HG02981 (cell line): ENCODE data around the gene OTOP2.

Experiments used
- ATAC-seq: cut with Tn5 transposase; IDR thresholded peaks from one replicate; pipeline ENCODE4 v1.9.1; 2021; ENCODE audit warnings: mild to moderate bottlenecking, moderate library complexity; ENCODE audit not compliant: unreplicated experiment

Gene OTOP2, protein sequence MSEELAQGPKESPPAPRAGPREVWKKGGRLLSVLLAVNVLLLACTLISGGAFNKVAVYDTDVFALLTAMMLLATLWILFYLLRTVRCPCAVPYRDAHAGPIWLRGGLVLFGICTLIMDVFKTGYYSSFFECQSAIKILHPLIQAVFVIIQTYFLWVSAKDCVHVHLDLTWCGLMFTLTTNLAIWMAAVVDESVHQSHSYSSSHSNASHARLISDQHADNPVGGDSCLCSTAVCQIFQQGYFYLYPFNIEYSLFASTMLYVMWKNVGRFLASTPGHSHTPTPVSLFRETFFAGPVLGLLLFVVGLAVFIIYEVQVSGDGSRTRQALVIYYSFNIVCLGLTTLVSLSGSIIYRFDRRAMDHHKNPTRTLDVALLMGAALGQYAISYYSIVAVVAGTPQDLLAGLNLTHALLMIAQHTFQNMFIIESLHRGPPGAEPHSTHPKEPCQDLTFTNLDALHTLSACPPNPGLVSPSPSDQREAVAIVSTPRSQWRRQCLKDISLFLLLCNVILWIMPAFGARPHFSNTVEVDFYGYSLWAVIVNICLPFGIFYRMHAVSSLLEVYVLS

GRCh38 chr17:74924250-74924948 is at the start of gene OTOP2:
OTOP2 (plus strand) TSS chr17:74924273; CDS start chr17:74924633, 360 bp downstream.
- no peak for ATAC-seq

GRCh38 chr17:74874615-74875037 is 49.4 kb upstream of the OTOP2 start:
- no peak for ATAC-seq

DNA sequence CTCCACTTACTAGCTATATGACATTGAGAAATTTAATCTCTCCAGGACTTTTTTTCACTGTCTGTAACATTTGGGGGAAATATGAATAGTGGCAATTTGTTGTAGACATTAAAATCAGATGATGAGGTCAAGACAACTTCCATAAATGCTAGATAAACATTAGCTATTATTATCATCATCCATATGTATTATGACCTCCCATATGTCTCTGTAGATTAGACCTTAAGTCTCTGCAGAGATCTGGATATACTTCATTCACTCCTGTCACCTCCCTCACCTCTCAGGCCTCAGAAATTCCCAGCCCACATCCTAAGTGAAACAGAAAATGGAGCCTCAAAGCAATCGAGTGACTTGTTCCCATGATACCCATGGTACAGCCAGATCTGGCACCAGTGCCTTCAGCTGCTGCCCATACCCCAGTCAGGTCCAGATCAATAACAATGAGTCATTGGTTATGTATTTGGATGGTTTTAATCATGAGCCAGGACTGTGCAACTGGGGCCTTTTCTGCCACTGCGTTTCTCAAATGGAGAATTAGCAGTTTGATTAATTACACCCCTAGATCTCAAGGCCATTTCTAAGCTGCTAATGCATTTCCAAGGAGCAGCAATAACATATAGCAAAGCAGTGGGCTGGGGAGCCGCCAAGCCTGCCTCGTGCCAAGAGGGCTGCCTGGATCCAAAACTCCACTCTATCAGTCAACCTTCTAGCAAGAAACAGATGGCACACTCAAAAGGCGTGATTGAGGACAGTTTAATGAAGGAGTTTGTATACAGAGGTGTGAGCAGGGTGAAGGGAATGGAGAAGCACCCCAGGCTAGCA is 48.7 kb upstream of the OTOP2 start:
- ATAC-seq = no peak

GRCh38 chr17:74875977-74876593 is 48.0 kb upstream of the OTOP2 start:
- ATAC-seq = no peak

- ATAC-seq = no peak
Measured at GRCh38 chr17:74877592-74878548, 46.2 kb upstream of the OTOP2 start.

DNA sequence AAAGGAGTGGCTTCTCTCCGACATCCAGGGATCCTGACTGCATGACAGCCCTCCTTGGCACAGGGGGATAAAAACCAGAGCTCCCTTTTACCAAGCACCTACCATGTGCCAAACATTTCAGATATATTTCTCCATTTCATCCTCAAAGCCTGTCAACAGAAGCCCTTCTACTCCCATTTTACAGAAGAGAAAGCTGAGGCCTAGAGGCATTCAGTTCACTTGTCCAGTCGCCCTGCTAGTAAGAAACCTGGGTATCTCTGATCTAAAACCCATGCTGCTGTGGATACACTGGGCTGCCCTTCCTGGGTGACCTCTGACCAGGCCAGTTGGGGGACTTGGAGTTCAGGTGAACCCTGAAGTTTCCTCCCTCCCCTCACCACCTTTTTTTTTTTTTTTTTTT is 45.4 kb upstream of the OTOP2 start:
- no peak for ATAC-seq

DNA sequence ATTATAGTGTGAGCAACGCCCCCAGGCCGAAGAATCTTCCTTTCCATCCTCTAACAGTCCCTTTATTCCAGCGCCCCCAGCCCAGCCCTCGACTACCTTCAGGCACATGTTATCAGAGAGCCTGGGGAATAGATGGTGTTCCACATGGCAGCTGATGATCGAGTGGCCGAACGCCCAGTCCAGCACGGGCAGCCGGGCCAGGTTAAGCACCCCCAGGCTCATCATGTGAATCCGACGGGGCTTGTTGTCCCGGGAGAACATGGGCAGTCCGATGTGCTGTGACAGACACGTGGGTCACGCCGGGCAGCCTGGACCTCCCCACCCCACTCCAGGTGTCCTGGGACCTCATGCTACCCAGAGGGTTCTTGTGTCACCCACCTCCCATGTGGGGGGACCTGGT is 44.8 kb upstream of the OTOP2 start:
- ATAC-seq = no peak

DNA sequence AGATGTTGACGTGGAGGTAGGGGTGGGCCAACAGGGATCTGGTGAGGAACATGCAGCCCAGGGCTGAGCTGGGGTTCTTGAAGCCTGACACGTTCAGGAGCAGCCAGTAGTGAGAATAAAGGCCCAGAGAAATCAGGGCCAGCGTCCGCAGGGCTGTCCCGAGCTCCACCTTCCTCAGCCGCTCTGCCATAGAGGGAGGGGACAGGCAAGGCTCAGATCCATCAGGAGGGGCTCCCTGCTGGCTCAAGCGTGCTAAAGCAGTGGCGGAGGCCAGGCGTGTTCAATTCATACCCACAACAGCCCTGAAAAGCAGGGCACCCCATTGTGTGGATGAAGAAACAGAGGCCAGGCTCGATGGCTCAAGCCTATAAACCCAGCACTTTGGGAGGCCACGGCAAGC is 43.0 kb upstream of the OTOP2 start:
- ATAC-seq = no peak

DNA sequence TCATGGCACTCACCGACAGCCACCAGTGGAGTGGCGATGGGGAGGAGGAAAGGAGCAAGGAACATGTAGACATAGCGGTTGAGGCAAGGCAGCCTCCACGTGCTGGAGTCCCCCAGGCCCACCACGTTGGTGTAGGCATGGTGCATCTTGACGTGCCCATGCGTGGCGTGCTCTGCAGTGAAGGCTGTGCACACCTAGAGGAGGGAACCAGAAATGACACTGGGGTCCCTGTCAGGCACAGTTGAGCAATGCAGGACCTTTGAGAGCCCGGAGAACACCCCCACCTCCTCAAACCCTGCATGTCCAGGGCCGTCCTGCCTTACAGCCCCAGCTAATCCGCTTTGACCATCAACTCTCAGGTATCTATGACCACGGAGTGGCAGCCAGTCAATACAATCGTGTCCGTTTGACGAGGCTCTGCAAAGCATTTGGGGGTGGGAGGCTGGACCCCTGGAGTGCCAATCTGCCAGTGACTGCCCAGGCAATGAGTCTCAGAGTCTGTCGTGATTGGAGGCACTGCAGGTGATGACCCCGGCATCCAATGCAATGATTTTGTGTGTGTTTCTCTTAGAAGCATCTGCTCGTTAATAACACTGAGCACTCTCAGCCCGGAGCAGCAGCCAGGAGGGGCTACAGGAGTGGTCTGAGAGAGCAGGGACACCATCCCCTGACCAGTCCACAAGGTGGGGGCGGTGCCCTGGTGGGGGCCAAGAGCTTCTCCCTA is 41.4 kb upstream of the OTOP2 start:
- ATAC-seq = no peak

- ATAC-seq = no peak
Measured at GRCh38 chr17:74883241-74883745, 40.8 kb upstream of the OTOP2 start.

DNA sequence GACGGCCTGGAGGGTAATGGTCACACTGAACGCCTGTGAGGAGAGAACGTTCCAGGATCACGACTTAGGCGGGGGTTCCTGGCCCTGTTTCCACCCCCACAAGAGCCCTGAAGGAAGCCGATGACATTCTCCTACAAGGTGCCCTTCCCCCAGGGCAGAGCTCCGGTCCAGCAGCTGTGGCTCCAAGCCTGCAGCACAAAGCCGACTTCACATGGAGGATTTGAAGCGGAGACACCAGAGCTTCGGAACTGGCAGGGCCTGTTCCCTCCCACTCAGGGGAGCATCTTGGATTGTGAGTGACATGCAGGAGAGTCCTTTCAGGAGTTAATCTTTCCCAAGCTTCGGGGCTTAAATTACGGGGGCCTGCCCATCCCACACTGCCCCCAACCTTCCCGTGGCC is 35.6 kb upstream of the OTOP2 start:
- ATAC-seq = no peak

DNA sequence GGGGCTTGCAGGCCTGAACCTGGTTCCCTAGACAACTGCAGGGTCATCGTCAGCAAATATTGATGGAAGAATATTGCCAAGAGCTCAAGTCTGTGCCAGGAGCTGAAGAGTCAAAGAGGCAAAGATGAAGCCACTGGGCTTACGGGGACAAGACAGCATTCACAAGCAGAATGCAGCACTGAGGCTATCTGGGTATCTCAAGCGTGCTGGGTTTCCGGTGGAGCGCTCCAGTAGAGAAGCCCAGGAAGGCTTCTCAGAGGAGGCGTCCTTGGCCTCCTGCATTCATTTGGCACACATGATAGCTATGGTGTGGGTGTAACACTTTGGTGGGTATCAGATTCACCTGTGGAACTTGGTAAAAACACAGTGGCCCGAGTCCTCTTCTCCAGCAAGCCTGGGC is 33.5 kb upstream of the OTOP2 start:
- ATAC-seq = no peak

DNA sequence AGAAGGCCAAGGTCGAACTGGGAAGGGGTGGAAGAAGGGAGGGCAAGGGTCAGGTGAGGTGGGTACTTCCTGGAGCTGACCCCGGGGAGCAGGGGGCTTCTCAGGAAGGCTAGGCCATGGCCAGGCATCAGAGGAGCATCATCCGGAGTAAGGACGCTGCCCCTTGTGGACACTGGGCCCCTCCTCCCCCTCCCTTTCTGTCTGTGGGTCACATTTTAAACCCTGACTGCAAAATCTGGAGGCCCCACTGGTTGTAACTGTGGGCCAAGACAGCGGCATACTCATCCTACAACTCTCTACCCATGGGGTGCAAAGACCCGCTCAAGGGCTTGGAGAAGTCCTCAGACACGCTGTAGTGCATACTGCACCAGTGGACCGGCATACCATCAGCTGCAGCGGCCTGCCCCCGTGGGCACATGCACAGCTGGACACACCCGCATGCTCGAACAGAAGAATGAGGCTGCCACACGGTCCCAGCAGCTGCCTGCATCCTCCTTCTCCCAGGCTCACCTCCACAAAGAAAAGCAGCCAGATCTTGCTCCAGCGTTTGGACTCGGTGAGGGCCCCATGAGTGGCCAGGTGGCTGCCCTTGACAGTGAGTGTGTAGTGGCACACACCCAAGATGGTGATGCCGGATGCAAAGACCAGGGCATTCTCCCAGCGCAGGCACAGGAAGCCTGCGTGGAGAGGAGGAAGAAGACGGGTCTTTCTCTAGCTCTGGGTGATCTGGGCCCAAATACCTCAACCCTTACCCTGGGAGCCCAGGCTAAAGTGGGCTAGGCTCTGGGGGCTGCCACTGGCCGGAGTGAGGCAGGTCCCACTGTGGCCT is 31.8 kb upstream of the OTOP2 start:
- no peak for ATAC-seq

GRCh38 chr17:74892974-74893911 is 30.8 kb upstream of the OTOP2 start, which contains the start of gene FADS6:
FADS6 (minus strand) TSS chr17:74893633; CDS start chr17:74893595, 38 bp downstream.
- no peak for ATAC-seq

GRCh38 chr17:74893936-74894671 is 30.0 kb upstream of the OTOP2 start:
- ATAC-seq = no peak

- no peak for ATAC-seq
Measured at GRCh38 chr17:74898376-74898946, 25.6 kb upstream of the OTOP2 start.
